Cerebellar cortex (tissue), 1 donor: Measurements from ENCODE around the gene PDPN.

Experiments
- DNase-seq: peaks from one replicate; pipeline ENCODE4 v3.0.0-alpha.2; 2015; ENCODE audit warnings: low spot score

PDPN gene

GRCh38 chr1:13617773-13618172 lies 34.1 kb downstream of the PDPN start:
- no peak for DNase-seq

- no peak for DNase-seq
Measured at GRCh38 chr1:13618483-13618882, 34.9 kb downstream of the PDPN start.

- DNase-seq, result peak; percentile 4
Measured at GRCh38 chr1:13619909-13620308, 36.3 kb downstream of the PDPN start.

GRCh38 chr1:13620825-13621224 lies 37.2 kb downstream of the PDPN start:
- DNase-seq, result no peak

GRCh38 chr1:13622446-13622845 lies 38.8 kb downstream of the PDPN start:
- DNase-seq, result no peak

GRCh38 chr1:13623021-13623637 lies 39.5 kb downstream of the PDPN start:
- DNase-seq, result no peak

DNA sequence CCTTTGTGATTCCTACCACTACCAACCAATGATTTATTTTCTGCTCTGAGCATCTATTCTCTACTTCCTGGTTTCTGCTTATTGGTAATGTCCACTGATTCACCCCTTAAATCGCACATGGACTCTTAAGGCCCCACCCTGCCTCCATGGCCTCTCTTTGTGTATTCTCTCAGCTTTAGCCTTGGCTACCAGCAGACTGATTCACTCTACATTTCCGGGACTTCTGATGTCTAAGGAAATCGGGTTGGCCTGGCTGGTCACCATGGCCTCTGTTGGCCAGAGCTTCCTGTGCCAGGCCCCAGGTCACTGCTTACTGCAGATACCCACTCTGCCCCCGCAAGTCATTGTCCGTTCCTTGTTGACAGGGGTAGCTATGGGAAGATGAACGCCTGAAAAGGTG lies 40.9 kb downstream of the PDPN start:
- DNase-seq, result no peak

DNA sequence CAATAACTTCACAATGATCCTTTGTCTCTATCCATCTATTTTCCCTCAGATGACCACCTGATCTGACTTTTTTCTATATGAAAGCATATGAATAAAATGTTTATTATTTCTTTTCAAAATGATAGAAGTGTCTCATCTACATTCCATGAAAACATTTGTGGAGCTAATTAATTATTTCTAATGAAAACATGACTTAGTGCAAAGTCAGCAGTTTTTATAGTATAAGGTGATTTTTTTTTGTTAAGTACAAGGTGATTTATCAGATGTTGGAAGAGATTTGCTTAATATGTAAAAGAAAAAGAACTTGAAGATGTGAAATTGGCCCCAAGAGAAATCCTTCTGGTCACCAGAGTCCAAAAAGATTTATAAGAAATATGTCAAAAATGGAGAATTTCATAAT lies 43.5 kb downstream of the PDPN start:
- no peak for DNase-seq

GRCh38 chr1:13628218-13628617 lies 44.6 kb downstream of the PDPN start:
- DNase-seq, result no peak

DNA sequence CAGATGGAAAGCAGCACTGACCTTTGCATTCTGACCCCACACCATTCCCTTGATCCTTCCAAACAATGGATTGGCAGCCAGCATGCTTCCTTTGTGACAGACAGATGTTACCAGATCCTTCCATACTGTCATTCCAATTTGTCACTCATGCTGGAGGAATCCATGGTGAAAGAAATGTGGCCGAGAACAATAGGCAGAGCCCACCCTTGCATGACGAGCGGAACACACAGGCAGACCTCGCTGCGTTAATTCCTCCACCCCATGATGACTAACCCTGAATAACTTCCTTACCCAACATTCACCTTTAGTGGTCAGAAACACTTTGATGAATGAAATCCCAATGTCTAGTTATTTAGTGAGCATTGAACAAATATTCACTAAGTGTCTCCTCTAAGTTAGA lies 45.1 kb downstream of the PDPN start:
- no peak for DNase-seq

- DNase-seq, result peak; percentile 90
Measured at GRCh38 chr1:13642306-13643004, 58.8 kb downstream of the PDPN start.

GRCh38 chr1:13643017-13643416 lies 59.4 kb downstream of the PDPN start:
- no peak for DNase-seq

DNA sequence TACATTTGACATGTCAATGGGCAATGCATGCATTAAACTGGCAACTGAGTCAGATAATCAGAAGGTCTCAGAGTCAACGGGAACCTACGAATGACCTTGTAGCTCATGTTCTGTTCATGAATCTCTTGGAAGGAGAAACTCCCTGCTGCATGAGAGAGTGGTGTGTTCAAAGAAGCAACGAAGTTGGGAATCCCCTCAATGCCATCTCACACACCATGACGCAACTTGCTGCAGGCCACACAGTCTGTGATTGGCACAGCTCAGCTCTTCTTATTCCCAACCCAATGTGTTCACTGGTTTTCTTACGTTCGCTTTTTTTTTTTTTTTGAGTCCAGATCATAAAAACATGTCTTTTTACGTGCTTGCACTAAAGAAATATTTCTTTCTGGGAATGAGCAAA lies 62.9 kb downstream of the PDPN start:
- DNase-seq, result no peak

DNA sequence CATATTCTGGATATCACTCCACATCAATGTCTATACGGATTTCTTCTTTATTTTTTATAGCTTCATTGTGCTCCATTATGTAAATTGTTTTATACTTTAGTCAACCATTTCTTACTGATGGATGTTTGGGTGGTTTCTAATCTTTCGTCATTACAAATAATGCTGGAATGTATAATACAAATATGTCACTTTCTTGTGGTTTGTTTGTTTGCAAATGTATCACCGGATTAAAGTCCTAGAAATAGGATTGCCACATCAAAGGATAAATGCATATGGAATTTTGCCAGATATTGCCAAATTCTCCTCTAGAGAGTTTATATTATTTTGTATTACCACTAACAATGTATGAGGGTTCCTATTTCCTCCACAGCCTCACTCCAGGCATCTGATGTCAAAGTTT lies 67.6 kb downstream of the PDPN start:
- no peak for DNase-seq

DNA sequence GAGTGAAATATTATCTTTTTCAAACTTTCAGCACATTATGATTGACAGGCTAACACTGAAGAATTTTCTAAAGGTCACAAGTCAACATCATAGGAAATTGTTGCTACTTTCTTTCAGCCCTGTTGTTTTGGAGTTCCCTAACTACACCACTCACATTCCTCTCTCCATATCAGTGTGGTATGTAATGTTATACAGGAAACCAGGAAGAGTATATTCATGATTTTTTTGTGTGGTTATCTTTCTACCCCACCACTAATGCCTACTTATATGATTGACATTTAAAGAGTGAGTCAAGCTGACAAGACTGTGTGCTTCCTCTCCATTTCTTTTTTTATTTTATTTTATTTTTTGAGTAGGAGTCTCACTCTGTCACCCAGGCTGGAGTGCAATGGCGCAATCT lies 68.6 kb downstream of the PDPN start:
- no peak for DNase-seq

GRCh38 chr1:13661539-13661938 lies 77.9 kb downstream of the PDPN start:
- DNase-seq, result no peak

DNA sequence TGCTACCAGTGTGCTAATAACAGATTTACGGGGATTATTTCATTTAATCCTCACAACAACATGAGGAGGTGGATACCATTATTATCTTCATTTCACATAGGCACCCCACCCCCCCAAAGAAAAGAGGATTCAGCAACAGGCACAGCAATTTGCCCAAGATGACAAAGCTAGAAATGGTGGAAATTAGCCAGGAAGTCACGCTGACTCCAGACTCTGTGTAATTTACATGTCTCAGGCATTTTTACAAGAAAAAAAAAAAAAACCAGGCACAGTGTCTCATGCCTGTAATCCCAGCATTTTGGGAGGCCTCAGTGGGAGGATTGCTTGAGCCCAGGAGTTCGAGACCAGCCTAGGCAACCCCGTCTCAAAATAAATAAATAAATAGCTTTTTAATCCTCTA lies 78.9 kb downstream of the PDPN start:
- DNase-seq, result no peak

GRCh38 chr1:13663969-13664368 lies 80.3 kb downstream of the PDPN start:
- DNase-seq, result no peak

GRCh38 chr1:13664451-13664850 lies 80.8 kb downstream of the PDPN start:
- no peak for DNase-seq

DNA sequence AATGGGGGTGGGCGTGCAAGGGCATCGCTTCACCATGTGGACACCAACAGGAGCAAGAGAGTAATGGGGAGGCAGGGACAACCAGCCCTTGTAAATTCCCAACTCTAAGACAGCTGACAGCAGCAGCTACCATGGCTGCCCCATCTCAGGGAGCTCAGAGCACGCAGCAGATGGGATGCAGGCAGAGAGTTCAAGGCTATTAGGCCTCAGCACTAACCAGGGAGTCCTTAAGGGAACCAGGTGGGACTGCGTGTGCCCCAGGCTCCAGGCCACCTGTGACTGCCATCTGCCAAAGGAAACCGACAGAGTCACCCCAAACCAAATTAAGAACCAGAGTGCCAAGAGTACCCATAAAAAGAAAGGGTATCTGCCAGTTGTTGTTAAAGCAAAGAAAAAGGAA lies 82.7 kb downstream of the PDPN start:
- DNase-seq, result no peak
